Heart left ventricle (tissue), 16 donors: Measurements from ENCODE around the gene PLCB1. TPM values are rescaled to one million over a fixed set of nuclear protein-coding genes. Genes with fewer than 3 reads are reported as not detected.

Experiments used
- ATAC-seq, 4 donors: fragments of 200-7000 bp; cut with Tn5 transposase; one replicate each; pipeline ENCODE4 v1.9.1; 2020 to 2022; ENCODE audit warnings: moderate library complexity in 4 of 4, mild to moderate bottlenecking in 3 of 4, moderate number of reproducible peaks in 1 of 4
- DNase-seq, 5 donors: peaks; one replicate each; pipeline ENCODE4 v3.0.0-alpha.2; 2020
- H3K27ac ChIP-seq, 12 donors: fragments of 200-600 bp; sonication (generic) in 4 of 12; one replicate each; pipeline versions ENCODE4 v1.5.0 to v1.8.0; 2016 to 2022; ENCODE audit warnings: mild to moderate bottlenecking in 2 of 12
- H3K27me3 ChIP-seq, 9 donors: fragments of 200-600 bp; sonication (generic) in 2 of 9; one replicate each; pipeline versions ENCODE4 v1.5.1 to v1.8.0; 2016 to 2022; ENCODE audit warnings: mild to moderate bottlenecking in 3 of 9
- H3K36me3 ChIP-seq, 9 donors: fragments of 200-600 bp; sonication (generic) in 2 of 9; one replicate each; pipeline versions ENCODE4 v1.5.0 to v1.8.0; 2018 to 2022; ENCODE audit warnings: mild to moderate bottlenecking in 2 of 9
- H3K4me1 ChIP-seq, 12 donors: fragments of 200-600 bp; sonication (generic) in 4 of 12; one replicate each; pipeline versions ENCODE4 v1.5.0 to v1.8.0; 2016 to 2022; ENCODE audit warnings: mild to moderate bottlenecking in 3 of 12
- H3K4me3 ChIP-seq, 12 donors: fragments of 200-600 bp; sonication (generic) in 4 of 12; one replicate each; pipeline versions ENCODE4 v1.5.0 to v1.8.0; 2017 to 2022; ENCODE audit warnings: mild to moderate bottlenecking in 9 of 12, moderate library complexity in 4 of 12
- H3K9me3 ChIP-seq, 12 donors: fragments of 200-600 bp; sonication (generic) in 4 of 12; one replicate each; pipeline versions ENCODE4 v1.5.0 to v1.8.0; 2016 to 2022; ENCODE audit warnings: mild to moderate bottlenecking in 1 of 12
- CTCF ChIP-seq, 12 donors: fragments of 200-600 bp; sonication (generic) in 4 of 12; IDR thresholded peaks; one replicate each; pipeline versions ENCODE4 v1.5.0 to v1.8.0; 2018 to 2022; ENCODE audit warnings: antibody characterized with exemption in 12 of 12, mild to moderate bottlenecking in 5 of 12
- POLR2A ChIP-seq, 2 donors: fragments of 450-650 bp; IDR thresholded peaks; one replicate each; pipeline ENCODE4 v1.6.1; 2017; ENCODE audit warnings: antibody characterized with exemption in 2 of 2, mild to moderate bottlenecking in 2 of 2, moderate library complexity in 2 of 2
- WGBS, 4 donors: extraction: QIAGEN DNeasy Blood & Tissue Kit in 2 of 4; methylation state at CpG; one replicate each; pipeline versions ENCODE4 v1.1.5 to v1.1.7; 2013 to 2018; 5-methylcytosine and 5-hydroxymethylcytosine counted together
- intact Hi-C, 10 donors: fragments of 100-400 bp; cut with DNase I; formaldehyde crosslinking; loops; one replicate each; pipeline versions ENCODE4 v1.11.1 to v1.14.2; 2022
- polyA plus RNA-seq, 2 donors: library from polyadenylated mRNA; stranded (reverse); fragments of 200-250 nt; gene quantifications; one replicate each; pipeline ENCODE4 v1.2.3, GENCODE V29; 2013
- total RNA-seq, 9 donors: library from RNA; depleted of rRNA in 2 of 9; stranded (reverse); fragments of >200 nt in 2 of 9; fragmentation: NEBNext Ultra II Directional in 3 of 9; extraction: Animal tissue kit (Norgen Biotek cat#: 25700) in 3 of 9; gene quantifications; one replicate each; pipeline versions ENCODE4 v1.1.0 to v1.2.4, GENCODE V29; 2016 to 2023
- donor health status: ischemic (EF 13 %, LVEDD 7.1; RV severe dilation, severe dysfunction).
- donor health status: healthy with polysubstance abuse.
- donor health status: DM: no; HTN: yes; CAD: no.
- donor health status: DM: no; HTN: no; CAD: no.
- donor health status: ischemic (EF 25% LVEDD 6.9; RV normal size, moderate dysfunction).
- donor health status: ischemic (EF 25% LVEDD 5.7; RV mildly dilated, moderate dysfunction).
- donor health status: healthy.
- donor health status: DM: yes; HTN: yes; CAD: no.
- donor health status: ischemic (EF 35%, LVEDD 5.7; RV mildly dilated, moderate dysfunction).
- donor health status: nonischemic (EF 11% LVEDD 7.7; RV severe dilation, severe dysfunction).
- donor health status: DM: yes; HTN: yes; CAD: no.
- donor health status: PGD.
- donor health status: ischemic (EF 29% LVEDD 5.4; RV normal size, mild dysfunction).
- donor health status: nonischemic (EF 23%, LVEDD 6.1; RV moderate dilation, normal function).

PLCB1 gene
- total and polyA plus RNA-seq, 11 donors, result 2.5 to 12.1 (median 7.4) TPM

- H3K9me3 ChIP-seq, result no peaks in the 10 kb centered on the region
- H3K36me3 ChIP-seq, result no peaks in the 10 kb centered on the region
- intact Hi-C loops, result loop anchor here (1.0 to 10.0 kb wide), 21 partner anchors 52 to 541 kb away; partner anchors contain the start of gene PLCB4 (in 7 of the 10)
- peak overlapping the region in 9 of 12 donors; percentile 6 to 39 (median 21) for H3K4me3 ChIP-seq
- peak; percentile 78 to 93 (median 89) for TF ChIP-seq CTCF (IDR thresholded peaks at IDR 0.05)
- no peak for TF ChIP-seq POLR2A (IDR thresholded peaks at IDR 0.05)
- H3K27ac ChIP-seq, result peak overlapping the region; percentile 34 to 81 (median 70)
- no peaks in the 10 kb centered on the region for H3K27me3 ChIP-seq
- peak in 2 of 5 donors; percentile 20 to 29 for DNase-seq
- peak; percentile 56 to 86 (median 82) for ATAC-seq
- WGBS, 4 donors, result 13 to 19% (median 13%) methylated on average over 6 of the region's 6 CpGs
- peaks cover 0 to 25% (median 15%) of the 10 kb centered on the region in 12 donors for H3K4me1 ChIP-seq
Measured at GRCh38 chr20:8853805-8854338, 721.8 kb downstream of the PLCB1 start.

GRCh38 chr20:8854571-8854970, 722.5 kb downstream of the PLCB1 start:
- Histone ChIP-seq H3K27ac (peak overlapping the region; percentile 34 to 81 (median 70)), H3K4me3 (peak overlapping the region in 9 of 12 donors; percentile 6 to 39 (median 21)), H3K36me3 (no peaks in the 10 kb centered on the region), H3K9me3 (no peaks in the 10 kb centered on the region), H3K27me3 (no peaks in the 10 kb centered on the region), H3K4me1 (peaks cover 0 to 25% (median 15%) of the 10 kb centered on the region in 12 donors)
- peak; percentile 69 to 80 (median 73) for DNase-seq
- intact Hi-C loops, result loop anchor here (1.0 to 10.0 kb wide), 20 partner anchors 52 to 540 kb away; partner anchors contain the start of gene PLCB4 (in 7 of the 10)
- peak; percentile 73 to 89 (median 84) for ATAC-seq
- TF ChIP-seq CTCF (IDR thresholded peaks at IDR 0.05) (no peak), POLR2A (IDR thresholded peaks at IDR 0.05) (no peak)
- WGBS, 4 donors, result 34 to 54% (median 42%) methylated on average over 12 of the region's 12 CpGs

GRCh38 chr20:8855315-8855714, 723.2 kb downstream of the PLCB1 start:
- ATAC-seq, result peak; percentile 45 to 77 (median 60)
- DNase-seq, result peak in 4 of 5 donors; percentile 37 to 50 (median 42)
- H3K9me3 ChIP-seq, result no peaks in the 10 kb centered on the region
- H3K27me3 ChIP-seq, result no peaks in the 10 kb centered on the region
- H3K27ac ChIP-seq, result peak overlapping the region in 11 of 12 donors; percentile 13 to 81 (median 71)
- no peak overlapping the region for H3K4me3 ChIP-seq
- peaks cover 0 to 25% (median 15%) of the 10 kb centered on the region in 12 donors for H3K4me1 ChIP-seq
- H3K36me3 ChIP-seq, result no peaks in the 10 kb centered on the region
- intact Hi-C loops, result loop anchor here (2.0 to 10.0 kb wide), 13 partner anchors 61 to 539 kb away; partner anchors contain the start of gene PLCB4 (in 3 of the 10)
- TF ChIP-seq POLR2A (IDR thresholded peaks at IDR 0.05) (no peak), CTCF (IDR thresholded peaks at IDR 0.05) (no peak)

GRCh38 chr20:8856668-8857067, 724.6 kb downstream of the PLCB1 start:
- Histone ChIP-seq H3K36me3 (no peaks in the 10 kb centered on the region), H3K4me3 (no peak overlapping the region), H3K27me3 (no peaks in the 10 kb centered on the region), H3K9me3 (no peaks in the 10 kb centered on the region), H3K27ac (no peak overlapping the region), H3K4me1 (peaks cover 0 to 25% (median 15%) of the 10 kb centered on the region in 12 donors)
- no peak for ATAC-seq
- 97 to 100% (median 100%) methylated on average over 1 of the region's 1 CpG for WGBS, 4 donors
- intact Hi-C loops, result loop anchor here in 9 of 10 donors (5.0 to 10.0 kb wide), 10 partner anchors 62 to 538 kb away; partner anchors contain the start of gene PLCB4 (in 3 of the 9)
- DNase-seq, result no peak
- TF ChIP-seq CTCF (IDR thresholded peaks at IDR 0.05), result no peak
- TF ChIP-seq POLR2A (IDR thresholded peaks at IDR 0.05), result no peak
